ENCODE results near the gene KCND1.

DNA sequence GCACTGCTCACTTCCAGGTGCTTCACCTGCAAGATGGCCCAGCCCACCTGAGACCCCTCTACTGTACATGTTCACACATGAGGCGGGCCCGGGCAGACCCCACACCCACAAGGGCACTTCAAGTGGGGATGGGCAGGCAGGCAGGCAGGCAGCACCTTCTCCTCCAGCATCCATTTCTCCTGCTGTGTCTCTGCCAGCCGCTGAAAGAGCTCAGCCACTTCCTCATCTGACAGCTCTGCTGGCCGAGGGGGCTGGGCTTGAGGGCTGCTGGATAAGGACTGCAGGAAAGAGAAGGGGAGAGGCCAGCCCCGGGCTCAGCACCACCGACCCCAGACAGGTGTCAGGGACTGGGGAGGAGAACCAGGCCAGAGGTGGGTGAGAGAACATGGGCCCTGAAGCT is 4.4 kb upstream of the KCND1 start:
- no peak for TF ChIP-seq CTCF (IDR thresholded peaks at IDR 0.05)
- no peak for TF ChIP-seq POLR2AphosphoS5 (IDR thresholded peaks at IDR 0.05)
- no peak for TF ChIP-seq POLR2A (IDR thresholded peaks at IDR 0.05)
- TF ChIP-seq EP300 (IDR thresholded peaks at IDR 0.05), result no peak

Data from gastroesophageal sphincter (tissue), 3 donors.